ENCODE measurements around the gene TMEM129. TPM values are rescaled to one million over a fixed set of nuclear protein-coding genes. Genes with fewer than 3 reads are reported as not detected.

Gene TMEM129
- total RNA-seq, 1 donor from 2014 or later = 23.5 TPM

GRCh38 chr4:1669270-1669669, 51.9 kb downstream of the TMEM129 start:
- H3K4me3 Mint-ChIP-seq (ENCODE audit: low read depth) = no peak overlapping the region
- intact Hi-C loops (cut with micrococcal nuclease) = no loop called here
- H3K9me3 Mint-ChIP-seq = no peaks in the 10 kb centered on the region
- no peaks in the 10 kb centered on the region for H3K4me1 Mint-ChIP-seq (ENCODE audit: low read depth)
- no peaks in the 10 kb centered on the region for H3K27me3 Mint-ChIP-seq (ENCODE audit: low read depth)
- no peaks in the 10 kb centered on the region for H3K36me3 Mint-ChIP-seq (ENCODE audit: low read depth)
- DNase-seq (ENCODE audit: low spot score) = no peak
- H3K27ac Mint-ChIP-seq = no peak overlapping the region

GRCh38 chr4:1668488-1668840, 52.7 kb downstream of the TMEM129 start:
- Mint-ChIP-seq H3K27me3 (ENCODE audit: low read depth) (no peaks in the 10 kb centered on the region), H3K27ac (no peak overlapping the region), H3K4me1 (ENCODE audit: low read depth) (no peaks in the 10 kb centered on the region), H3K4me3 (ENCODE audit: low read depth) (no peak overlapping the region), H3K9me3 (no peaks in the 10 kb centered on the region), H3K36me3 (ENCODE audit: low read depth) (no peaks in the 10 kb centered on the region)
- DNase-seq (ENCODE audit: low spot score) = no peak
- intact Hi-C loops (cut with micrococcal nuclease) = no loop called here

- Mint-ChIP-seq H3K9me3 (no peaks in the 10 kb centered on the region), H3K27ac (no peak overlapping the region), H3K4me1 (ENCODE audit: low read depth) (no peaks in the 10 kb centered on the region), H3K4me3 (ENCODE audit: low read depth) (no peak overlapping the region), H3K36me3 (ENCODE audit: low read depth) (no peaks in the 10 kb centered on the region), H3K27me3 (ENCODE audit: low read depth) (no peaks in the 10 kb centered on the region)
- intact Hi-C loops (cut with micrococcal nuclease) = no loop called here
- no peak for DNase-seq (ENCODE audit: low spot score)
These were observed 53.9 kb downstream of the TMEM129 start for GRCh38 chr4:1667273-1667672.

GRCh38 chr4:1666391-1666790, 54.7 kb downstream of the TMEM129 start:
- Mint-ChIP-seq H3K27ac (no peak overlapping the region), H3K4me3 (ENCODE audit: low read depth) (no peak overlapping the region), H3K4me1 (ENCODE audit: low read depth) (no peaks in the 10 kb centered on the region), H3K36me3 (ENCODE audit: low read depth) (no peaks in the 10 kb centered on the region), H3K9me3 (no peaks in the 10 kb centered on the region), H3K27me3 (ENCODE audit: low read depth) (no peaks in the 10 kb centered on the region)
- no peak for DNase-seq (ENCODE audit: low spot score)
- intact Hi-C loops (cut with micrococcal nuclease) = no loop called here

Other genes starting within 250 kb of the TMEM129 start
- gene FAM53A, start 37.0 kb downstream of the TMEM129 start, total RNA-seq = 2.7 and 3.3 TPM in 2 replicates
- 125 and 127 TPM in 2 replicates for gene SLBP, start 9.0 kb downstream of the TMEM129 start, total RNA-seq
- 137 and 141 TPM in 2 replicates for gene TACC3, start 198 bp upstream of the TMEM129 start, total RNA-seq
- 0.67 and 0.80 TPM in 2 replicates for gene FGFR3, start 72.0 kb upstream of the TMEM129 start, total RNA-seq
- gene LETM1, start 134.8 kb upstream of the TMEM129 start, total RNA-seq = 76.6 and 78.6 TPM in 2 replicates
- 208 and 214 TPM in 2 replicates for gene NSD2, start 150.1 kb upstream of the TMEM129 start, total RNA-seq

Measured in activated T-helper 2 cell treated with anti-CD3 and anti-CD28 coated beads, Interferon-gamma antibody, Interleukin-2, Interleukin-4, amounts not matched to agents 10 μg/mL and 5 μg/mL and 100 μg/mL, durations not matched to agents 14 hours and 24 hours and 36 hours (primary cell).